Measurements from ENCODE around the gene MATR3. TPM values are rescaled to one million over a fixed set of nuclear protein-coding genes. Genes with fewer than 3 reads are reported as not detected.

Gene MATR3
- total RNA-seq (100 to 1,000 TPM; 433 to 543 TPM), polyA plus RNA-seq (ENCODE audit: insufficient read length in 2 of 2) (100 to 1,000 TPM; 580 to 752 TPM)
- long read RNA-seq, donor 1, full-length matches to known transcripts = 73 of 478 reads
- long read RNA-seq, donor 1, partial matches to known transcripts = 400 of 478 reads
- long read RNA-seq, donor 1, other reads (novel, unspliced or antisense) = 5 of 478 reads
- long read RNA-seq, donor 2, full-length matches to known transcripts = 31 of 113 reads
- long read RNA-seq, donor 2, partial matches to known transcripts = 82 of 113 reads
- long read RNA-seq, donor 2, other reads (novel, unspliced or antisense) = 0 of 113 reads
- long read RNA-seq, donor 3, full-length matches to known transcripts = 23 of 293 reads
- long read RNA-seq, donor 3, partial matches to known transcripts = 270 of 293 reads
- long read RNA-seq, donor 3, other reads (novel, unspliced or antisense) = 0 of 293 reads
- long read RNA-seq, donor 4, full-length matches to known transcripts = 30 of 312 reads
- long read RNA-seq, donor 4, partial matches to known transcripts = 275 of 312 reads
- long read RNA-seq, donor 4, other reads (novel, unspliced or antisense) = 7 of 312 reads

GRCh38 chr5:139293507-139294373 lies at the start of gene MATR3:
MATR3 (plus strand) TSS chr5:139293740; CDS start chr5:139307416, 13,676 bp downstream.
- Histone ChIP-seq H3K36me3 (ENCODE audit: control insufficient read depth, insufficient read depth, low read length) (no peaks in the 10 kb centered on the region), H3K27ac (ENCODE audit: low read depth, low read length) (peak within 1 kb of the TSS; percentile 100), H3K4me1 (ENCODE audit: control insufficient read depth, insufficient read depth, low read length) (peaks cover 19% of the 10 kb centered on the region), H3K9me3 (ENCODE audit: control insufficient read depth, insufficient read depth, low read length) (no peaks in the 10 kb centered on the region), H3K27me3 (ENCODE audit: control insufficient read depth, insufficient read depth, low read length) (no peaks in the 10 kb centered on the region), H3K4me3 (ENCODE audit: low read depth, low read length) (peak within 1 kb of the TSS; percentile 99)
- peak; percentile 85 to 99 (median 92) for DNase-seq (ENCODE audit: low read depth in 4 of 6, low spot score in 6 of 6)
- WGBS (ENCODE audit: insufficient coverage) = under 1% methylated on average over 78 of the region's 88 CpGs

- Histone ChIP-seq H3K27ac (ENCODE audit: low read depth, low read length) (no peak overlapping the region), H3K36me3 (ENCODE audit: control insufficient read depth, insufficient read depth, low read length) (no peaks in the 10 kb centered on the region), H3K4me3 (ENCODE audit: low read depth, low read length) (no peak overlapping the region), H3K9me3 (ENCODE audit: control insufficient read depth, insufficient read depth, low read length) (peaks cover 2% of the 10 kb centered on the region), H3K27me3 (ENCODE audit: control insufficient read depth, insufficient read depth, low read length) (no peaks in the 10 kb centered on the region), H3K4me1 (ENCODE audit: control insufficient read depth, insufficient read depth, low read length) (no peaks in the 10 kb centered on the region)
- no peak for DNase-seq (ENCODE audit: low read depth in 4 of 6, low spot score in 6 of 6)
These were observed 47.8 kb upstream of the MATR3 start for GRCh38 chr5:139245637-139246339.

- Histone ChIP-seq H3K27ac (ENCODE audit: low read depth, low read length) (no peak overlapping the region), H3K4me1 (ENCODE audit: control insufficient read depth, insufficient read depth, low read length) (no peaks in the 10 kb centered on the region), H3K9me3 (ENCODE audit: control insufficient read depth, insufficient read depth, low read length) (peaks cover 2% of the 10 kb centered on the region), H3K27me3 (ENCODE audit: control insufficient read depth, insufficient read depth, low read length) (no peaks in the 10 kb centered on the region), H3K4me3 (ENCODE audit: low read depth, low read length) (no peak overlapping the region), H3K36me3 (ENCODE audit: control insufficient read depth, insufficient read depth, low read length) (no peaks in the 10 kb centered on the region)
- WGBS (ENCODE audit: insufficient coverage) = 78% methylated on average over 4 of the region's 4 CpGs
- DNase-seq (ENCODE audit: low read depth in 4 of 6, low spot score in 6 of 6) = no peak
These were observed 47.1 kb upstream of the MATR3 start for GRCh38 chr5:139246394-139246793.

- 100% methylated on average over 1 of the region's 3 CpGs for WGBS (ENCODE audit: insufficient coverage)
- no peaks in the 10 kb centered on the region for H3K9me3 ChIP-seq (ENCODE audit: control insufficient read depth, insufficient read depth, low read length)
- H3K27ac ChIP-seq (ENCODE audit: low read depth, low read length) = no peak overlapping the region
- no peaks in the 10 kb centered on the region for H3K27me3 ChIP-seq (ENCODE audit: control insufficient read depth, insufficient read depth, low read length)
- no peak for DNase-seq (ENCODE audit: low read depth in 4 of 6, low spot score in 6 of 6)
- H3K36me3 ChIP-seq (ENCODE audit: control insufficient read depth, insufficient read depth, low read length) = no peaks in the 10 kb centered on the region
- no peaks in the 10 kb centered on the region for H3K4me1 ChIP-seq (ENCODE audit: control insufficient read depth, insufficient read depth, low read length)
- H3K4me3 ChIP-seq (ENCODE audit: low read depth, low read length) = no peak overlapping the region
These were observed 44.6 kb upstream of the MATR3 start for GRCh38 chr5:139248826-139249453.

- WGBS (ENCODE audit: insufficient coverage) = no CpG with 5 or more reads among the region's 3 CpGs
- no peaks in the 10 kb centered on the region for H3K4me1 ChIP-seq (ENCODE audit: control insufficient read depth, insufficient read depth, low read length)
- no peak overlapping the region for H3K27ac ChIP-seq (ENCODE audit: low read depth, low read length)
- no peak overlapping the region for H3K4me3 ChIP-seq (ENCODE audit: low read depth, low read length)
- H3K36me3 ChIP-seq (ENCODE audit: control insufficient read depth, insufficient read depth, low read length) = no peaks in the 10 kb centered on the region
- H3K9me3 ChIP-seq (ENCODE audit: control insufficient read depth, insufficient read depth, low read length) = no peaks in the 10 kb centered on the region
- no peaks in the 10 kb centered on the region for H3K27me3 ChIP-seq (ENCODE audit: control insufficient read depth, insufficient read depth, low read length)
- no peak for DNase-seq (ENCODE audit: low read depth in 4 of 6, low spot score in 6 of 6)
These were observed 42.3 kb upstream of the MATR3 start for GRCh38 chr5:139251281-139251687.

- Histone ChIP-seq H3K27ac (ENCODE audit: low read depth, low read length) (no peak overlapping the region), H3K4me3 (ENCODE audit: low read depth, low read length) (no peak overlapping the region), H3K4me1 (ENCODE audit: control insufficient read depth, insufficient read depth, low read length) (no peaks in the 10 kb centered on the region), H3K27me3 (ENCODE audit: control insufficient read depth, insufficient read depth, low read length) (no peaks in the 10 kb centered on the region), H3K9me3 (ENCODE audit: control insufficient read depth, insufficient read depth, low read length) (no peaks in the 10 kb centered on the region), H3K36me3 (ENCODE audit: control insufficient read depth, insufficient read depth, low read length) (no peaks in the 10 kb centered on the region)
- WGBS (ENCODE audit: insufficient coverage) = no CpG with 5 or more reads among the region's 4 CpGs
- no peak for DNase-seq (ENCODE audit: low read depth in 4 of 6, low spot score in 6 of 6)
These were observed 41.7 kb upstream of the MATR3 start for GRCh38 chr5:139251695-139252288.

GRCh38 chr5:139253115-139253514 lies 40.4 kb upstream of the MATR3 start:
- no peak for DNase-seq (ENCODE audit: low read depth in 4 of 6, low spot score in 6 of 6)
- H3K9me3 ChIP-seq (ENCODE audit: control insufficient read depth, insufficient read depth, low read length) = no peaks in the 10 kb centered on the region
- no peaks in the 10 kb centered on the region for H3K36me3 ChIP-seq (ENCODE audit: control insufficient read depth, insufficient read depth, low read length)
- no peaks in the 10 kb centered on the region for H3K27me3 ChIP-seq (ENCODE audit: control insufficient read depth, insufficient read depth, low read length)
- no peak overlapping the region for H3K27ac ChIP-seq (ENCODE audit: low read depth, low read length)
- 100% methylated on average over 3 of the region's 3 CpGs for WGBS (ENCODE audit: insufficient coverage)
- no peak overlapping the region for H3K4me3 ChIP-seq (ENCODE audit: low read depth, low read length)
- no peaks in the 10 kb centered on the region for H3K4me1 ChIP-seq (ENCODE audit: control insufficient read depth, insufficient read depth, low read length)

GRCh38 chr5:139256820-139257219 lies 36.7 kb upstream of the MATR3 start:
- H3K27ac ChIP-seq (ENCODE audit: low read depth, low read length) = no peak overlapping the region
- no peaks in the 10 kb centered on the region for H3K36me3 ChIP-seq (ENCODE audit: control insufficient read depth, insufficient read depth, low read length)
- no peaks in the 10 kb centered on the region for H3K9me3 ChIP-seq (ENCODE audit: control insufficient read depth, insufficient read depth, low read length)
- no peaks in the 10 kb centered on the region for H3K27me3 ChIP-seq (ENCODE audit: control insufficient read depth, insufficient read depth, low read length)
- peaks cover under 1% of the 10 kb centered on the region for H3K4me1 ChIP-seq (ENCODE audit: control insufficient read depth, insufficient read depth, low read length)
- DNase-seq (ENCODE audit: low read depth in 4 of 6, low spot score in 6 of 6) = no peak
- no peak overlapping the region for H3K4me3 ChIP-seq (ENCODE audit: low read depth, low read length)
- 100% methylated on average over 3 of the region's 5 CpGs for WGBS (ENCODE audit: insufficient coverage)
